HEK293 (cell line): ENCODE data around the gene ZNF593OS.

ENCODE experiments used
- CTCF ChIA-PET: fragments of 350-600 bp; formaldehyde crosslinking; extraction: SDS; loops from one replicate; lab custom pipeline; 2021; ENCODE audit warnings: antibody characterized with exemption; lab: Yijun Ruan, JAX
- POLR2A ChIA-PET: fragments of 300-600 bp; formaldehyde crosslinking; extraction: SDS; loops from one replicate; lab custom pipeline; 2020; ENCODE audit warnings: antibody characterized with exemption, inconsistent platforms; lab: Yijun Ruan, JAX
- H3K27ac ChIP-seq: fragments of 200-500 bp; sonication (Bioruptor generic); 2 replicates; pipeline ENCODE4 v1.5.1; 2014; ENCODE audit warnings: low read depth, low read length, control low read depth, inconsistent platforms; ENCODE audit errors: extremely low read depth
- H3K36me3 ChIP-seq, 2 experiments: fragments of 200-500 bp in 1 of 2; sonication (Bioruptor generic) in 1 of 2; 1 replicate in 1 of 2; 2 replicates in 1 of 2; pipeline ENCODE4 v1.5.1; 2014 to 2017; ENCODE audit warnings: inconsistent platforms in 2 of 2, low read length in 2 of 2; ENCODE audit not compliant: control insufficient read depth in 2 of 2, insufficient read depth in 1 of 2
- H3K4me1 ChIP-seq: fragments of 200-500 bp; sonication (Bioruptor generic); 2 replicates; pipeline ENCODE4 v1.5.1; 2014; ENCODE audit warnings: mild to moderate bottlenecking, low read length, inconsistent platforms; ENCODE audit not compliant: control insufficient read depth, insufficient read depth
- H3K4me3 ChIP-seq: 2 replicates; pipeline ENCODE4 v1.5.1; 2011; ENCODE audit warnings: low read depth, mild to moderate bottlenecking, control low read depth, low read length, moderate library complexity
- H3K9me3 ChIP-seq: fragments of 200-500 bp; sonication (Bioruptor generic); 2 replicates; pipeline ENCODE4 v1.5.1; 2014; ENCODE audit warnings: low read depth, low read length, inconsistent platforms; ENCODE audit not compliant: control insufficient read depth, insufficient read depth
- GFI1B ChIP-seq: fragments of 450-650 bp; formaldehyde crosslinking; IDR thresholded peaks from 2 replicates; pipeline ENCODE4 v1.5.1; 2016; ENCODE audit warnings: missing biosample characterization, missing genetic modification characterization
- HIC1 ChIP-seq: fragments of 450-650 bp; formaldehyde crosslinking; IDR thresholded peaks from 2 replicates; pipeline ENCODE4 v1.5.1; 2016; ENCODE audit warnings: missing biosample characterization, missing genetic modification characterization
- KLF10 ChIP-seq: fragments of 450-650 bp; IDR thresholded peaks from 2 replicates; pipeline ENCODE4 v1.5.1; 2018; ENCODE audit warnings: missing biosample characterization, mild to moderate bottlenecking, missing genetic modification characterization
- KLF8 ChIP-seq: fragments of 450-650 bp; formaldehyde crosslinking; IDR thresholded peaks from 2 replicates; pipeline ENCODE4 v1.5.1; 2016; ENCODE audit warnings: missing biosample characterization, missing genetic modification characterization
- MYNN ChIP-seq: fragments of 450-650 bp; formaldehyde crosslinking; IDR thresholded peaks from 2 replicates; pipeline ENCODE4 v1.5.1; 2016; ENCODE audit warnings: missing biosample characterization, missing genetic modification characterization, borderline replicate concordance
- MZF1 ChIP-seq: fragments of 450-650 bp; formaldehyde crosslinking; IDR thresholded peaks from 2 replicates; pipeline ENCODE4 v1.5.1; 2017; ENCODE audit warnings: missing biosample characterization, missing genetic modification characterization, borderline replicate concordance
- PBX3 ChIP-seq: sonication (generic); formaldehyde crosslinking; IDR thresholded peaks from 2 replicates; pipeline ENCODE4 v1.8.1; 2022; ENCODE audit warnings: mild to moderate bottlenecking, moderate library complexity, missing genetic modification reagents
- RBAK ChIP-seq: fragments of 450-650 bp; formaldehyde crosslinking; IDR thresholded peaks from 2 replicates; pipeline ENCODE4 v1.5.1; 2016; ENCODE audit warnings: missing biosample characterization, missing genetic modification characterization
- SCRT2 ChIP-seq: fragments of 450-650 bp; formaldehyde crosslinking; IDR thresholded peaks from 2 replicates; pipeline ENCODE4 v1.5.1; 2016; ENCODE audit warnings: missing biosample characterization, missing genetic modification characterization
- TSHZ1 ChIP-seq: fragments of 450-650 bp; formaldehyde crosslinking; IDR thresholded peaks from 2 replicates; pipeline ENCODE4 v1.5.1; 2016; ENCODE audit warnings: missing biosample characterization, missing genetic modification characterization, borderline replicate concordance
- ZBTB21 ChIP-seq: fragments of 450-650 bp; formaldehyde crosslinking; IDR thresholded peaks from 2 replicates; pipeline ENCODE4 v1.5.1; 2017; ENCODE audit warnings: missing biosample characterization, missing genetic modification characterization
- ZBTB8A ChIP-seq: fragments of 450-650 bp; formaldehyde crosslinking; IDR thresholded peaks from 2 replicates; pipeline ENCODE4 v1.5.1; 2016; ENCODE audit warnings: missing biosample characterization, missing genetic modification characterization
- ZFP3 ChIP-seq: fragments of 450-650 bp; formaldehyde crosslinking; IDR thresholded peaks from 2 replicates; pipeline ENCODE4 v1.5.1; 2016; ENCODE audit warnings: low read depth, missing biosample characterization, missing genetic modification characterization
- ZNF146 ChIP-seq: fragments of 450-650 bp; formaldehyde crosslinking; IDR thresholded peaks from 2 replicates; pipeline ENCODE4 v1.5.1; 2016; ENCODE audit warnings: missing biosample characterization, missing genetic modification characterization
- ZNF391 ChIP-seq: fragments of 450-650 bp; formaldehyde crosslinking; IDR thresholded peaks from 2 replicates; pipeline ENCODE4 v1.5.1; 2016; ENCODE audit warnings: low read depth, missing biosample characterization, missing genetic modification characterization, borderline replicate concordance
- ZNF394 ChIP-seq: fragments of 450-650 bp; formaldehyde crosslinking; IDR thresholded peaks from 2 replicates; pipeline ENCODE4 v1.5.1; 2016; ENCODE audit warnings: missing biosample characterization, missing genetic modification characterization, mild to moderate bottlenecking, moderate library complexity, borderline replicate concordance
- ZNF830 ChIP-seq: fragments of 450-650 bp; IDR thresholded peaks from 2 replicates; pipeline ENCODE4 v1.5.0; 2018; ENCODE audit warnings: missing biosample characterization, missing genetic modification characterization, low read depth, mild to moderate bottlenecking, moderate library complexity
- ZSCAN18 ChIP-seq: fragments of 450-650 bp; formaldehyde crosslinking; IDR thresholded peaks from 2 replicates; pipeline ENCODE4 v1.5.1; 2016; ENCODE audit warnings: missing biosample characterization, missing genetic modification characterization

The ZNF593OS gene

DNA sequence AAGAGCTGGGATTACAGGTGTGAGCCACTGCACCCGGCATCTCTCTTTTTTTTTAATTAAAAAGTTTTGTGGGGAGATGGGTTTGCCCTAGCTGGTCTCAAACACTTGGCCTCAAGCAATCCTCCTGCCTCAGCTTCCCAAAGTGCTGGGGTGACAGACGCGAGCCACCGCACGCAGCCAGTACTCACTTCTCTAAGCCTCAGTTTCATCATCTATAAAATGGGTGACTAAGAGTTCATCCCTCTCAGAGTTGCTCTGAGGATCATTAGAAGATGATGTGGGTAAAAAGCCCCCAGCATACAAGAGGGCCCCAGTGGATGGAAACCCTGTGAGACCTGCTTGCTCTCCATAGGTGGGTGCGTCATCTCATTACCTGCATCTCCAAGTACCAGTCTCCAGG is 16.2 kb upstream of the ZNF593OS start (continued):
- TF ChIP-seq PBX3 (CRISPR knock-in tag) (no peak), HIC1 (no peak), ZNF830 (tag by site-specific recombination) (no peak), SCRT2 (no peak), MZF1 (tag by site-specific recombination) (no peak), KLF8 (tag by site-specific recombination) (no peak), ZNF394 (no peak), ZFP3 (no peak), KLF10 (tag by site-specific recombination) (no peak), ZSCAN18 (tag by site-specific recombination) (no peak)
- TF ChIP-seq, all 188 proteins: peak for 0

- ChIA-PET POLR2A (no interaction called here), CTCF (no interaction called here)
- TF ChIP-seq ZNF146 (tag by site-specific recombination): no peak
- TF ChIP-seq, all 188 proteins: peak for 0
- H3K4me3 ChIP-seq: no peak overlapping the region
- H3K9me3 ChIP-seq: no peaks in the 10 kb centered on the region
- no peaks in the 10 kb centered on the region for H3K4me1 ChIP-seq
- no peaks in the 10 kb centered on the region for H3K36me3 ChIP-seq
- H3K27ac ChIP-seq: no peak overlapping the region
Observed at GRCh38 chr1:26184883-26185282, 13.3 kb upstream of the ZNF593OS start.

GRCh38 chr1:26184086-26184485 is 12.5 kb upstream of the ZNF593OS start:
- TF ChIP-seq ZBTB8A (tag by site-specific recombination) (no peak), TSHZ1 (tag by site-specific recombination) (no peak), ZNF394 (no peak), GFI1B (tag by site-specific recombination) (no peak), ZBTB21 (tag by site-specific recombination) (no peak), MYNN (tag by site-specific recombination) (no peak), RBAK (no peak), ZNF391 (tag by site-specific recombination) (no peak)
- Histone ChIP-seq H3K36me3 (no peaks in the 10 kb centered on the region), H3K4me1 (no peaks in the 10 kb centered on the region), H3K27ac (no peak overlapping the region), H3K4me3 (no peak overlapping the region), H3K9me3 (no peaks in the 10 kb centered on the region)
- ChIA-PET CTCF (no interaction called here), POLR2A (no interaction called here)
